BLaER1 (cell line): Measurements from ENCODE around the gene BORCS5.
A peak's percentile ranks its signal among the peaks of the same experiment; 100 is the strongest.
"Not testable (repeated sequence)": the region's sequence is repeated elsewhere in the genome, so short reads cannot be mapped to it uniquely, and the experiment has no call there.

ENCODE experiments used
- H3K27ac ChIP-seq: shearing (Covaris generic); formaldehyde crosslinking; 2 replicates; pipeline ENCODE4 v1.8.1; 2022
- H3K27me3 ChIP-seq: shearing (Covaris generic); formaldehyde crosslinking; 2 replicates; pipeline ENCODE4 v1.8.1; 2022
- H3K36me3 ChIP-seq: shearing (Covaris generic); formaldehyde crosslinking; 2 replicates; pipeline ENCODE4 v1.8.1; 2022
- H3K4me1 ChIP-seq: shearing (Covaris generic); formaldehyde crosslinking; 2 replicates; pipeline ENCODE4 v1.8.1; 2022
- H3K4me2 ChIP-seq: shearing (Covaris generic); formaldehyde crosslinking; 2 replicates; pipeline ENCODE4 v1.8.1; 2022
- H3K4me3 ChIP-seq: shearing (Covaris generic); formaldehyde crosslinking; 2 replicates; pipeline ENCODE4 v1.8.1; 2022
- H3K9ac ChIP-seq: shearing (Covaris generic); formaldehyde crosslinking; 2 replicates; pipeline ENCODE4 v1.8.1; 2022
- H3K9me3 ChIP-seq: shearing (Covaris generic); formaldehyde crosslinking; 2 replicates; pipeline ENCODE4 v1.8.1; 2022
- H4K20me1 ChIP-seq: shearing (Covaris generic); formaldehyde crosslinking; 2 replicates; pipeline ENCODE4 v1.8.1; 2022
- Cebpa-rat ChIP-seq: shearing (Covaris generic); IDR thresholded peaks from 2 replicates; pipeline ENCODE4 v1.8.1; 2022

BORCS5 gene

GRCh38 chr12:12491606-12492005, 134.7 kb downstream of the BORCS5 start:
- H4K20me1 ChIP-seq: no peaks in the 10 kb centered on the region
- H3K4me1 ChIP-seq: no peaks in the 10 kb centered on the region
- H3K27me3 ChIP-seq: no peaks in the 10 kb centered on the region; the same call in 1 of the 2 replicates
- peaks cover 10% of the 10 kb centered on the region; the same call in 1 of the 2 replicates for H3K36me3 ChIP-seq
- no peak for TF ChIP-seq Cebpa-rat
- no peak overlapping the region for H3K4me3 ChIP-seq
- no peak overlapping the region for H3K4me2 ChIP-seq
- H3K9ac ChIP-seq: no peak overlapping the region
- no peak overlapping the region for H3K27ac ChIP-seq
- H3K9me3 ChIP-seq: no peaks in the 10 kb centered on the region

- Histone ChIP-seq H3K9ac (no peak overlapping the region), H4K20me1 (no peaks in the 10 kb centered on the region), H3K4me3 (no peak overlapping the region), H3K27ac (no peak overlapping the region), H3K36me3 (peaks cover 10% of the 10 kb centered on the region; the same call in 1 of the 2 replicates), H3K4me2 (no peak overlapping the region), H3K4me1 (no peaks in the 10 kb centered on the region), H3K9me3 (no peaks in the 10 kb centered on the region), H3K27me3 (no peaks in the 10 kb centered on the region; the same call in 1 of the 2 replicates)
- no peak for TF ChIP-seq Cebpa-rat
These were observed 135.7 kb downstream of the BORCS5 start for GRCh38 chr12:12492547-12492946.

DNA sequence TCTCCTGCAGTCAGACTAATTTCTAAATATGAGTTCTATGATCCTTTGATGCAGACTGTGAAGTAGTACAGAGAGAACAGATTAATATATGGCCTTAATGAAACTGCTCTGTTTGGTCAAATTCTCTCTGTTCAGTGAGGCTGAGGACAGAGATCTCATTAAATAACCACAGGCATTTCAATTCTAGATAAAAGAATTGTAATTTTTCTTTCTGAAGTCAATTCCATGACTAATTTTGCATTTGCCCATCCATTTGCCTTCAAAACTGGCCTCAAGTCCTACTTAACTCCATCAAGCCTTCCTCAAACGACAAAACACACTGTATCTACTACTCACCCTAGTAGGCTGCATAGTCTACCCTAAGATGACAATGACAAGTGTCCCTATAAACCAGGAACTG, 138.7 kb downstream of the BORCS5 start:
- H3K27ac ChIP-seq: no peak overlapping the region
- 0 out of 2 replicates have a peak, but pooled peaks cover 4% of the 10 kb centered on the region for H3K36me3 ChIP-seq
- TF ChIP-seq Cebpa-rat: no peak
- H3K4me3 ChIP-seq: no peak overlapping the region
- no peaks in the 10 kb centered on the region for H3K9me3 ChIP-seq
- H3K4me2 ChIP-seq: no peak overlapping the region
- no peak overlapping the region for H3K9ac ChIP-seq
- no peaks in the 10 kb centered on the region; the same call in 1 of the 2 replicates for H4K20me1 ChIP-seq
- H3K27me3 ChIP-seq: no peaks in the 10 kb centered on the region; the same call in 1 of the 2 replicates
- no peaks in the 10 kb centered on the region for H3K4me1 ChIP-seq

- no peaks in the 10 kb centered on the region for H3K4me1 ChIP-seq
- H3K27ac ChIP-seq: no peak overlapping the region
- H4K20me1 ChIP-seq: no peaks in the 10 kb centered on the region; the same call in 1 of the 2 replicates
- H3K36me3 ChIP-seq: 0 out of 2 replicates have a peak, but pooled peaks cover 4% of the 10 kb centered on the region
- no peak for TF ChIP-seq Cebpa-rat
- no peaks in the 10 kb centered on the region; the same call in 1 of the 2 replicates for H3K27me3 ChIP-seq
- no peak overlapping the region for H3K4me2 ChIP-seq
- no peaks in the 10 kb centered on the region for H3K9me3 ChIP-seq
- no peak overlapping the region for H3K4me3 ChIP-seq
- no peak overlapping the region for H3K9ac ChIP-seq
These were observed 141.3 kb downstream of the BORCS5 start for GRCh38 chr12:12498210-12498609.

DNA sequence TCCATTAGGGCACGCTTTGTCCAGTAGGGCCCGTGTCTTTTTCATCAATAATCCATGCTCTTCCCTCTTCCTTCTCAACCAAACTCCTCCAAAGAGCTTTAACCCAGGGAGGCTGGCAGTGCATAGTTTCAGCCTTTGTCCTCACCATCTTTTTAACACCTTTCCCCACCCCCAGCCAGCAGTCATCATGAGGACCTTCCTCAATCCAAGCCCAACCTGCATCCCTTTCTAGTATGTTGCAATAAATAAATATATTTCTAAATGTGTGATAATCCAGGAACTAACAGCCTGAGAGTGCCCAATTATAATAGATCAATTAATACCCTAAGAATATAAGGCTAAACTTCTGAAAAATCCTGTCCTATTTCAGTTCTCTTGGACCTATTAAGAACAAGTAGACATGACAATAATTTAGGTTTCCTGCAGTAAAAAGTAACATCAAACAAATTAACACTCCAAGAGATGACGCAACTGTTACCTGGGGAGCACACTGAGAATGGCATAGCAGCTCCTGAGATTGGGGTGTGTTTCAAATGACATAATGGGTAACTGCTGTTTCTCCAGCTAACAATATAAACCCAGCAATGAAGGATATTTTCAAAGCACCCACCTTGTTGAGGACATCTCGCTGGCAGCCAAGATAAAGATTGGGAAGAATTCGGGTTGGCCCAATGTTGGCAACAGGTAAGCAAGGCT, 143.2 kb downstream of the BORCS5 start:
- H3K4me3 ChIP-seq: no peak overlapping the region
- H4K20me1 ChIP-seq: peaks cover 1% of the 10 kb centered on the region; the same call in 1 of the 2 replicates
- no peaks in the 10 kb centered on the region for H3K9me3 ChIP-seq
- H3K4me2 ChIP-seq: no peak overlapping the region
- H3K4me1 ChIP-seq: no peaks in the 10 kb centered on the region
- H3K27me3 ChIP-seq: no peaks in the 10 kb centered on the region
- peak; percentile 51; the same call in 1 of the 2 replicates for TF ChIP-seq Cebpa-rat
- no peak overlapping the region for H3K9ac ChIP-seq
- H3K27ac ChIP-seq: no peak overlapping the region
- H3K36me3 ChIP-seq: 0 out of 2 replicates have a peak, but pooled peaks cover 4% of the 10 kb centered on the region

DNA sequence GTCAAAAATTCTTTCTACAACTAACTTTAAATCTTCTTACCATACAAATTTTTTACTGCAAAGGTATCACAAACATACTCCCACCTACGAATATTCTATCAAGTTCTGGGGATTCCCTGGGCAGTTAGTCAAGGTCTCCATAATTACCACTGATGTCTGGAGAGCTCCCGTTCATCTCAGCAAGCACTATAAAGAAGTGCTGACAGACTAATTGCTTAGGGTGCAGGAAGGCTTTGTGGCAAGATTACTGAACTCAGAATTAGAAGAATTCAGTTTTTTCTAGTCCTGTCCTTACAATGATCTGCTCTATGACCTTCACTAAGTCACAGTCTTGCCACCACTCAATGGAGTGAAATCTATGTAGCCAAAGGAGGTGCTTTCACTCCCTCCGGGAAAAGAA, 144.2 kb downstream of the BORCS5 start:
- H3K4me2 ChIP-seq: no peak overlapping the region
- no peak overlapping the region for H3K9ac ChIP-seq
- peaks cover 5% of the 10 kb centered on the region; the same call in 1 of the 2 replicates for H4K20me1 ChIP-seq
- TF ChIP-seq Cebpa-rat: no peak
- H3K4me1 ChIP-seq: peaks cover 9% of the 10 kb centered on the region
- H3K27me3 ChIP-seq: no peaks in the 10 kb centered on the region
- H3K9me3 ChIP-seq: no peaks in the 10 kb centered on the region
- H3K27ac ChIP-seq: no peak overlapping the region
- 0 out of 2 replicates have a peak, but pooled peaks cover 4% of the 10 kb centered on the region for H3K36me3 ChIP-seq
- no peak overlapping the region for H3K4me3 ChIP-seq

GRCh38 chr12:12502130-12502814, 145.4 kb downstream of the BORCS5 start:
- not testable (repeated sequence) for H3K4me2 ChIP-seq, H3K27me3 ChIP-seq, H3K9me3 ChIP-seq, H3K36me3 ChIP-seq, H3K4me3 ChIP-seq, H4K20me1 ChIP-seq, H3K27ac ChIP-seq, H3K9ac ChIP-seq
- peaks cover 20% of the 10 kb centered on the region for H3K4me1 ChIP-seq

DNA sequence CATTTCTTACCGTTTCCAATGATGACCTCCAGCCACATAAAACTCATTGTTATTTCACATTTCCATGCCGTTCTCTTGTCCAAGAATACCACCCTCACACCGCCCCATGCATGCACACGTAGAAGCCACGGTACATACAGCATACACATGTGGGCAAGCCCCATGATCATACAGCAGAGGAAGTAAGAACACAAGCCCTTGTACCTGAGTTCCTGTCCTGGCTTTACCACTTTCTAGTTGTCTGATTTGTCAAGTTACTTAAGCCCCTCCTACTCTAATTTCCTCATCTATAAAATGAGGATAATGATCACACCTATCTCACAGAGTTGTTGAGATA, 145.9 kb downstream of the BORCS5 start:
- H4K20me1 ChIP-seq: peaks cover 5% of the 10 kb centered on the region; the same call in 1 of the 2 replicates
- no peaks in the 10 kb centered on the region for H3K9me3 ChIP-seq
- no peak for TF ChIP-seq Cebpa-rat
- H3K9ac ChIP-seq: no peak overlapping the region
- no peak overlapping the region for H3K4me2 ChIP-seq
- H3K27me3 ChIP-seq: no peaks in the 10 kb centered on the region
- peaks cover 24% of the 10 kb centered on the region for H3K4me1 ChIP-seq
- H3K27ac ChIP-seq: no peak overlapping the region
- 0 out of 2 replicates have a peak, but pooled peaks cover 4% of the 10 kb centered on the region for H3K36me3 ChIP-seq
- H3K4me3 ChIP-seq: no peak overlapping the region

DNA sequence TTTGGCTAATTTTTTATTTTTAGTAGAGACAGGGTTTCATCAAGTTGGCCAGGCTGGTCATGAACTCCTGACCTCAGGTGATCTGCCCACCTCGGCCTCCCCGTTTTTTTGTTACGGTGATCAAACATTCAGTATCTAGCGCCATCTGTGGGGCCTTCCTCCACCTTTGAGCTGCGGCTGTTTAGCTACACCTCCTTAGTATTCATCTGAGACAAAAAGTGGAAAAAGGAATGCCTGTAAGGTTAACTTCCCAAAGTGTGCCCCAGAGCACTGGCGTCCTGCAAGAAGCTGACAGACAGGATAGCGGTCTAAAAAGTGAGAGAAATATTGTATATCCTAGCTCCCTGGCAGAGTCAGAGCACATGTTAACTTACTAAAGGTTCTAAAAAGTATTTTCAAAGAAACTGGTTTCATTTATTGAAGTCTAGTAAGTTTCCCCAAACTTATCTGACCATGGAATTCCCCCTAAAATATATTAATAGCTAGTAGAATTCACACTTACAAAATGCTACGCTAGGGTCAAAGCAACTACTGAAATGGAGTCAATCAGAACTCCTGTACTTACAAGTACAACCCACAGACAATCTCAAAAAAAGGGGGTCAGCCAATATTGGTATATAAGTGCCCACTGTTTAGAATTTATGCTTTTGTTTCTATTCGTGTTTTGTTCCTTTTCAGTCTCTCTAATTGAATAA, 146.7 kb downstream of the BORCS5 start:
- Histone ChIP-seq H3K27ac (no peak overlapping the region), H3K9ac (no peak overlapping the region), H3K4me2 (no peak overlapping the region), H4K20me1 (peaks cover 5% of the 10 kb centered on the region; the same call in 1 of the 2 replicates), H3K27me3 (no peaks in the 10 kb centered on the region), H3K9me3 (no peaks in the 10 kb centered on the region), H3K36me3 (0 out of 2 replicates have a peak, but pooled peaks cover 4% of the 10 kb centered on the region), H3K4me1 (peaks cover 24% of the 10 kb centered on the region), H3K4me3 (no peak overlapping the region)
- TF ChIP-seq Cebpa-rat: no peak
